ENCODE results near the gene KSR2. TPM values are rescaled to one million over a fixed set of nuclear protein-coding genes. Genes with fewer than 3 reads are reported as not detected.

KSR2 gene
- total RNA-seq, 1 experiment from 2014 or later = 0.15 TPM

DNA sequence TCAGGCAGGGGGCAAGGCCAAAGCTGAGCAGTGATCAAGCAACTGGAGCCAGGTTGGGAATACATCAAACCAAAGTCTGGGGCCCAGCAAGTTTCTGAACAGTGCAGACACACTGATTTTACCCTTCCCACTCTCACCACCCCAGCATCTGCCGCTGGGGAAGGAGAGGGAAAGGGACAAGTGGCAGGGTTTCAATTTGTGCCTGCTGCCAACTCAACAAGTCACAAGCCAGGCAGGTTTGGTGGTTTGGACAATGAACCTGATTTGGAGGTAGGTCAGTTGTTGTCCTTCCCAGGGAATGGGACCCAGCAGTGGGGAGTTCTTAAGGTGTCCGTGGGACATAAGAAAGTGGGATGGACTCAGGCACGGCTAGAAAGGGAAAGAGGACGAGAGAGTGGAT, 455.4 kb downstream of the KSR2 start:
- ATAC-seq (no peak), DNase-seq (ENCODE audit: low read depth, low spot score) (no peak)
- Histone ChIP-seq H3K27me3 (ENCODE audit: control insufficient read depth, insufficient read depth, low read length) (peaks cover 3% of the 10 kb centered on the region; the same call in 1 of the 2 replicates), H3K9me3 (ENCODE audit: control insufficient read depth, insufficient read depth, low read depth, low read length) (no peaks in the 10 kb centered on the region), H3K4me1 (ENCODE audit: control insufficient read depth, insufficient read depth, low read length) (no peaks in the 10 kb centered on the region), H3K36me3 (ENCODE audit: control insufficient read depth, insufficient read depth, low read length) (no peaks in the 10 kb centered on the region), H3K4me3 (ENCODE audit: low read depth in 2 of 2, low read length in 2 of 2) (no peak overlapping the region), H3K27ac (ENCODE audit: low read length) (no peak overlapping the region)
- ChIA-PET POLR2A (no interaction called here), CTCF (no interaction called here)
- intact Hi-C loops (cut with micrococcal nuclease; ENCODE audit: unreplicated experiment) = no loop called here
- in situ Hi-C loops (cut with HindIII; ENCODE audit: low pct_unique_long_range_greater_than_20kb, low sequenced_read_pairs) = no loop called here
- no TSS peak for BruUV-seq (replicated peaks)
- TF ChIP-seq, protein P1, sequence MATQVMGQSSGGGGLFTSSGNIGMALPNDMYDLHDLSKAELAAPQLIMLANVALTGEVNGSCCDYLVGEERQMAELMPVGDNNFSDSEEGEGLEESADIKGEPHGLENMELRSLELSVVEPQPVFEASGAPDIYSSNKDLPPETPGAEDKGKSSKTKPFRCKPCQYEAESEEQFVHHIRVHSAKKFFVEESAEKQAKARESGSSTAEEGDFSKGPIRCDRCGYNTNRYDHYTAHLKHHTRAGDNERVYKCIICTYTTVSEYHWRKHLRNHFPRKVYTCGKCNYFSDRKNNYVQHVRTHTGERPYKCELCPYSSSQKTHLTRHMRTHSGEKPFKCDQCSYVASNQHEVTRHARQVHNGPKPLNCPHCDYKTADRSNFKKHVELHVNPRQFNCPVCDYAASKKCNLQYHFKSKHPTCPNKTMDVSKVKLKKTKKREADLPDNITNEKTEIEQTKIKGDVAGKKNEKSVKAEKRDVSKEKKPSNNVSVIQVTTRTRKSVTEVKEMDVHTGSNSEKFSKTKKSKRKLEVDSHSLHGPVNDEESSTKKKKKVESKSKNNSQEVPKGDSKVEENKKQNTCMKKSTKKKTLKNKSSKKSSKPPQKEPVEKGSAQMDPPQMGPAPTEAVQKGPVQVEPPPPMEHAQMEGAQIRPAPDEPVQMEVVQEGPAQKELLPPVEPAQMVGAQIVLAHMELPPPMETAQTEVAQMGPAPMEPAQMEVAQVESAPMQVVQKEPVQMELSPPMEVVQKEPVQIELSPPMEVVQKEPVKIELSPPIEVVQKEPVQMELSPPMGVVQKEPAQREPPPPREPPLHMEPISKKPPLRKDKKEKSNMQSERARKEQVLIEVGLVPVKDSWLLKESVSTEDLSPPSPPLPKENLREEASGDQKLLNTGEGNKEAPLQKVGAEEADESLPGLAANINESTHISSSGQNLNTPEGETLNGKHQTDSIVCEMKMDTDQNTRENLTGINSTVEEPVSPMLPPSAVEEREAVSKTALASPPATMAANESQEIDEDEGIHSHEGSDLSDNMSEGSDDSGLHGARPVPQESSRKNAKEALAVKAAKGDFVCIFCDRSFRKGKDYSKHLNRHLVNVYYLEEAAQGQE (IDR thresholded peaks at IDR 0.05; ENCODE audit: insufficient read depth in 1 of 2, low read depth in 2 of 2, low read length in 1 of 2) = no peak
- TF ChIP-seq POLR2AphosphoS5 (IDR thresholded peaks at IDR 0.05; ENCODE audit: low read depth, low read length) (no peak), TCF7L2 (IDR thresholded peaks at IDR 0.05; ENCODE audit: low read depth, low read length) (no peak), SIN3A (IDR thresholded peaks at IDR 0.05; ENCODE audit: borderline replicate concordance, insufficient read depth, low read depth, low read length) (no peak)
- TF ChIP-seq, protein P2, sequence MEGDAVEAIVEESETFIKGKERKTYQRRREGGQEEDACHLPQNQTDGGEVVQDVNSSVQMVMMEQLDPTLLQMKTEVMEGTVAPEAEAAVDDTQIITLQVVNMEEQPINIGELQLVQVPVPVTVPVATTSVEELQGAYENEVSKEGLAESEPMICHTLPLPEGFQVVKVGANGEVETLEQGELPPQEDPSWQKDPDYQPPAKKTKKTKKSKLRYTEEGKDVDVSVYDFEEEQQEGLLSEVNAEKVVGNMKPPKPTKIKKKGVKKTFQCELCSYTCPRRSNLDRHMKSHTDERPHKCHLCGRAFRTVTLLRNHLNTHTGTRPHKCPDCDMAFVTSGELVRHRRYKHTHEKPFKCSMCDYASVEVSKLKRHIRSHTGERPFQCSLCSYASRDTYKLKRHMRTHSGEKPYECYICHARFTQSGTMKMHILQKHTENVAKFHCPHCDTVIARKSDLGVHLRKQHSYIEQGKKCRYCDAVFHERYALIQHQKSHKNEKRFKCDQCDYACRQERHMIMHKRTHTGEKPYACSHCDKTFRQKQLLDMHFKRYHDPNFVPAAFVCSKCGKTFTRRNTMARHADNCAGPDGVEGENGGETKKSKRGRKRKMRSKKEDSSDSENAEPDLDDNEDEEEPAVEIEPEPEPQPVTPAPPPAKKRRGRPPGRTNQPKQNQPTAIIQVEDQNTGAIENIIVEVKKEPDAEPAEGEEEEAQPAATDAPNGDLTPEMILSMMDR (IDR thresholded peaks at IDR 0.05) = no peak

DNA sequence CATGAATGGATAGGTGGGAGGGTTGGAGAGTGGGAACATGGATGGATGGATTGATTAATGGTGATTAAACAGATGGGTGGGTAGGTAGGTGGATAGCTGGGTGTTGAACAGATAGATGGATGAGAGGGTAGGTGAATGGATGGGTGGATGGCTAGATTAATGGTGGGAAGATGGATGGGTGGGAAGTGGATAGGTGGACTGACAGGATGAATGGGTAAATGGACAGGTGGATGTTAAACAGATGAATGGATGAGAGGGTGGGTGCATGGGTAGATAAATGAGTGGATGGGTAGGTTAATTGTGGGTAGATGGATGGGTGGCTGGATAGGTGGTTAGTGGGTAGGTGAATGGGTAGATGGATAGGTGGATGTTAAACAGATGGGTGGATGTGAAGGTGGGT, 460.3 kb downstream of the KSR2 start:
- CTCF ChIA-PET = no interaction called here
- Histone ChIP-seq H3K27me3 (ENCODE audit: control insufficient read depth, insufficient read depth, low read length) (no peaks in the 10 kb centered on the region), H3K36me3 (ENCODE audit: control insufficient read depth, insufficient read depth, low read length) (no peaks in the 10 kb centered on the region), H3K4me1 (ENCODE audit: control insufficient read depth, insufficient read depth, low read length) (no peaks in the 10 kb centered on the region), H3K9me3 (ENCODE audit: control insufficient read depth, insufficient read depth, low read depth, low read length) (no peaks in the 10 kb centered on the region), H3K27ac (ENCODE audit: low read length) (no peak overlapping the region), H3K4me3 (ENCODE audit: low read depth in 2 of 2, low read length in 2 of 2) (no peak overlapping the region)
- in situ Hi-C loops (cut with HindIII; ENCODE audit: low pct_unique_long_range_greater_than_20kb, low sequenced_read_pairs) (no loop called here), intact Hi-C loops (cut with micrococcal nuclease; ENCODE audit: unreplicated experiment) (no loop called here)
- BruUV-seq (replicated peaks) = no TSS peak
- POLR2A ChIA-PET = no interaction called here
- no peak for DNase-seq (ENCODE audit: low read depth, low spot score)
- ATAC-seq = no peak
- TF ChIP-seq TCF7L2 (IDR thresholded peaks at IDR 0.05; ENCODE audit: low read depth, low read length) = no peak
- TF ChIP-seq POLR2AphosphoS5 (IDR thresholded peaks at IDR 0.05; ENCODE audit: low read depth, low read length) = no peak
- TF ChIP-seq, protein P1 (IDR thresholded peaks at IDR 0.05; ENCODE audit: insufficient read depth in 1 of 2, low read depth in 2 of 2, low read length in 1 of 2) = no peak
- no peak for TF ChIP-seq SIN3A (IDR thresholded peaks at IDR 0.05; ENCODE audit: borderline replicate concordance, insufficient read depth, low read depth, low read length)
- TF ChIP-seq, protein P2 (IDR thresholded peaks at IDR 0.05) = no peak
